IMR-90 (cell line): ENCODE data around the gene ANXA3. TPM values are rescaled to one million over a fixed set of nuclear protein-coding genes. Genes with fewer than 3 reads are reported as not detected.

ENCODE experiments used
- ATAC-seq: fragments of 200-7000 bp; cut with Tn5 transposase; 2 replicates; pipeline ENCODE4 v1.9.1; 2020; ENCODE audit warnings: low read depth, mild to moderate bottlenecking, moderate library complexity
- BruUV-seq: library from RNA; stranded (reverse); fragments of 400-500 nt; replicated peaks from 2 replicates; lab custom pipeline; 2021; lab: Mats Ljungman, UMichigan
- CTCF ChIA-PET: fragments of 300-600 bp; formaldehyde crosslinking; extraction: SDS; loops from one replicate; lab custom pipeline; 2021; ENCODE audit warnings: antibody characterized with exemption; lab: Yijun Ruan, JAX
- POLR2A ChIA-PET: fragments of 300-600 bp; sonication (Branson Sonifier 250); formaldehyde crosslinking; loops from one replicate; lab custom pipeline; 2022; ENCODE audit warnings: antibody characterized with exemption; ENCODE audit not compliant: unreplicated experiment; lab: Charles Lee
- DNase-seq: peaks from one replicate; pipeline ENCODE4 v3.0.0; 2013
- H2AFZ ChIP-seq: replicated peaks from 2 replicates; pipeline ENCODE3; 2013; ENCODE audit warnings: low read length, mild to moderate bottlenecking; ENCODE audit not compliant: poor library complexity
- H2AK5ac ChIP-seq: 2 replicates; pipeline ENCODE4 v1.6.1; 2013; ENCODE audit warnings: low read depth, low read length, inconsistent platforms
- H2AK9ac ChIP-seq: replicated peaks from 2 replicates; pipeline ENCODE3; 2013; ENCODE audit warnings: mild to moderate bottlenecking, low read depth, low read length, moderate library complexity; ENCODE audit not compliant: poor library complexity
- H2BK120ac ChIP-seq: 2 replicates; pipeline ENCODE4 v1.6.1; 2013; ENCODE audit warnings: low read depth, low read length, inconsistent platforms
- H2BK15ac ChIP-seq: 3 replicates; pipeline ENCODE4 v1.6.1; 2013; ENCODE audit warnings: low read depth, low read length, inconsistent platforms
- H2BK20ac ChIP-seq: 2 replicates; pipeline ENCODE4 v1.6.1; 2013; ENCODE audit warnings: low read depth, mild to moderate bottlenecking, inconsistent platforms, low read length, moderate library complexity
- H2BK5ac ChIP-seq: 2 replicates; pipeline ENCODE4 v1.6.1; 2013; ENCODE audit warnings: mild to moderate bottlenecking, low read depth, low read length, inconsistent platforms; ENCODE audit not compliant: poor library complexity, severe bottlenecking
- H3K14ac ChIP-seq: replicated peaks from 2 replicates; pipeline ENCODE4 v1.6.1; 2013; ENCODE audit warnings: low read depth, low read length, inconsistent platforms
- H3K18ac ChIP-seq: 2 replicates; pipeline ENCODE4 v1.6.1; 2013; ENCODE audit warnings: low read depth, low read length, control low read depth
- H3K23ac ChIP-seq: 2 replicates; pipeline ENCODE4 v1.6.1; 2013; ENCODE audit warnings: low read depth, low read length, inconsistent platforms
- H3K27ac ChIP-seq: 2 replicates; pipeline ENCODE4 v1.5.1; 2013; ENCODE audit warnings: mild to moderate bottlenecking, control low read depth, low read length; ENCODE audit not compliant: insufficient read depth
- H3K27me3 ChIP-seq: 2 replicates; pipeline ENCODE4 v1.6.1; 2013; ENCODE audit warnings: low read length; ENCODE audit not compliant: control insufficient read depth, insufficient read depth
- H3K36me3 ChIP-seq: 2 replicates; pipeline ENCODE4 v1.6.1; 2013; ENCODE audit warnings: low read length, mixed read lengths; ENCODE audit not compliant: control insufficient read depth, insufficient read depth
- H3K4ac ChIP-seq: 2 replicates; pipeline ENCODE4 v1.6.1; 2013; ENCODE audit warnings: low read depth, low read length, inconsistent platforms
- H3K4me1 ChIP-seq: 2 replicates; pipeline ENCODE4 v1.6.1; 2013; ENCODE audit warnings: low read length, mixed read lengths; ENCODE audit not compliant: control insufficient read depth, insufficient read depth
- H3K4me2 ChIP-seq: 2 replicates; pipeline ENCODE4 v1.6.1; 2013; ENCODE audit warnings: low read depth, mild to moderate bottlenecking, control low read depth, low read length, moderate library complexity
- H3K4me3 ChIP-seq: 2 replicates; pipeline ENCODE4 v1.5.1; 2013; ENCODE audit warnings: low read depth, mild to moderate bottlenecking, control low read depth, low read length, moderate library complexity; ENCODE audit not compliant: insufficient read depth
- H3K56ac ChIP-seq: 2 replicates; pipeline ENCODE4 v1.6.1; 2013; ENCODE audit warnings: low read length, inconsistent platforms; ENCODE audit not compliant: insufficient read depth; ENCODE audit errors: extremely low read depth
- H3K79me1 ChIP-seq, 2 experiments: 2 replicates each; pipeline ENCODE4 v1.6.1; 2013; ENCODE audit warnings: low read length in 2 of 2, inconsistent platforms in 1 of 2, low read depth in 1 of 2
- H3K9ac ChIP-seq: 2 replicates; pipeline ENCODE4 v1.6.1; 2013; ENCODE audit warnings: low read depth, low read length, control low read depth
- H3K9me1 ChIP-seq: 2 replicates; pipeline ENCODE4 v1.6.1; 2013; ENCODE audit warnings: low read length, inconsistent platforms; ENCODE audit not compliant: insufficient read depth
- H3K9me3 ChIP-seq: 2 replicates; pipeline ENCODE4 v1.6.1; 2013; ENCODE audit warnings: low read length; ENCODE audit not compliant: control insufficient read depth, insufficient read depth
- H4K20me1 ChIP-seq: 2 replicates; pipeline ENCODE4 v1.6.1; 2013; ENCODE audit warnings: low read length, inconsistent platforms; ENCODE audit not compliant: insufficient read depth
- H4K5ac ChIP-seq: 2 replicates; pipeline ENCODE4 v1.6.1; 2013; ENCODE audit warnings: mild to moderate bottlenecking, low read depth, low read length, control low read depth
- H4K8ac ChIP-seq, 2 experiments: 2 replicates each; pipeline ENCODE4 v1.6.1; 2013; ENCODE audit warnings: low read depth in 2 of 2, low read length in 2 of 2, control low read depth in 1 of 2, inconsistent platforms in 1 of 2
- H4K91ac ChIP-seq: 2 replicates; pipeline ENCODE4 v1.6.1; 2013; ENCODE audit warnings: low read depth, low read length, inconsistent platforms; ENCODE audit not compliant: insufficient read depth
- CEBPB ChIP-seq: IDR thresholded peaks from 2 replicates; pipeline ENCODE4 v1.6.1; 2012; ENCODE audit warnings: low read depth, low read length, improper control_type of control experiment
- MAZ ChIP-seq: IDR thresholded peaks from 2 replicates; pipeline ENCODE4 v1.6.1; 2012; ENCODE audit warnings: low read depth, mild to moderate bottlenecking, low read length, improper control_type of control experiment, moderate library complexity, borderline replicate concordance
- MXI1 ChIP-seq: IDR thresholded peaks from 2 replicates; pipeline ENCODE4 v1.6.1; 2012; ENCODE audit warnings: low read depth, mild to moderate bottlenecking, low read length, moderate library complexity, borderline replicate concordance
- NFE2L2 ChIP-seq: fragments of 150-350 bp; IDR thresholded peaks from 2 replicates; pipeline ENCODE4 v1.6.1; 2016; ENCODE audit warnings: low read depth, mild to moderate bottlenecking, low read length
- RAD21 ChIP-seq: IDR thresholded peaks from 2 replicates; pipeline ENCODE4 v1.6.1; 2012; ENCODE audit warnings: low read length, improper control_type of control experiment
- RCOR1 ChIP-seq: IDR thresholded peaks from 2 replicates; pipeline ENCODE4 v1.6.1; 2012; ENCODE audit warnings: mild to moderate bottlenecking, low read length, improper control_type of control experiment; ENCODE audit not compliant: insufficient replicate concordance
- WGBS, 2 experiments: methylation state at CpG; one replicate each; pipeline versions ENCODE4 v1.1.5 to v1.1.7; 2013; ENCODE audit warnings: missing lambda C conversion rate in 2 of 2; ENCODE audit not compliant: insufficient read length in 1 of 2; ENCODE audit errors: extremely low coverage in 2 of 2; 5-methylcytosine and 5-hydroxymethylcytosine counted together
- dilution Hi-C: fragments of 300-500 bp; cut with HindIII; formaldehyde crosslinking; loops from one replicate; pipeline ENCODE4 v1.14.3; 2018; ENCODE audit warnings: low sequenced_read_pairs; ENCODE audit not compliant: unreplicated experiment
- in situ Hi-C: fragments of 300-500 bp; cut with MboI; formaldehyde crosslinking; loops from 3 replicates; pipeline ENCODE4 v1.14.3; 2019; ENCODE audit warnings: low sequenced_read_pairs, inconsistent platforms, mixed read lengths
- intact Hi-C: fragments of 100-400 bp; cut with micrococcal nuclease; formaldehyde crosslinking; loops from 2 replicates; pipeline ENCODE4 v1.10.0; 2022
- polyA plus RNA-seq, 3 experiments: library from polyadenylated mRNA; depleted of rRNA; stranded (reverse); fragments of >200 nt; gene quantifications; 2 replicates each; pipeline ENCODE4 v1.2.3, GENCODE V29; 2012; ENCODE audit warnings: low replicate concordance in 1 of 3
- total RNA-seq: library from RNA; depleted of rRNA; stranded (reverse); fragments of >200 nt; gene quantifications from 2 replicates; pipeline ENCODE4 v1.2.3, GENCODE V29; 2012

The ANXA3 gene
- total and polyA plus RNA-seq, 2 of the 4 experiments (the other 2 are of a cell fraction), result 4.2 to 5.0 TPM

DNA sequence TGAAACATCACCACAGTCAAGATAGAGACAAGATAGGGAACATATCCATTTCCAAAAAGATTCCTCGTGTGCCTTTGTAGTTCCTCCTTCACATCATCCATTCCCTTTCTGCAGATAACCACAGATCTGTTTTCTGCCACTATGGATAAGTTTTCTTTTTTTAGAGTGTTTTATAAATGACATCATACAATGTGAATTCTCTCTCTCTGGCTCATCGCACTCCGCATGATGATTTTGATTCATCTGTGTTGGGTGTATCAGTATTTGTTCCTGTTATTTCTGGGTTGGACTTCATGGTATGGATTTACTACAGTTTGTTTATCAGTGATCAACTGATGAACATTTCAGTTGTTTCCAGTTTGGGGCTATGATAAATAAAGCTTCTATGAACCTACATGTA, 23.2 kb upstream of the ANXA3 start:
- dilution Hi-C loops (no loop called here), in situ Hi-C loops (no loop called here), intact Hi-C loops (no loop called here)
- no peak overlapping the region for H3K27ac ChIP-seq
- peak overlapping the region; percentile 50 for H2BK5ac ChIP-seq
- no peak overlapping the region for H2AK5ac ChIP-seq
- peak; percentile 69 for ATAC-seq
- H3K4me2 ChIP-seq, result no peak overlapping the region; the same call in 1 of the 2 replicates
- ChIA-PET CTCF (no interaction called here), POLR2A (no interaction called here)
- H2AK9ac ChIP-seq, result no peak overlapping the region
- DNase-seq, result peak; percentile 73
- peaks cover 10% of the 10 kb centered on the region for H3K4me1 ChIP-seq
- no peak overlapping the region for H3K23ac ChIP-seq
- H4K5ac ChIP-seq, result no peak overlapping the region
- no peak overlapping the region for H3K4ac ChIP-seq
- H3K27me3 ChIP-seq, result no peaks in the 10 kb centered on the region
- H4K20me1 ChIP-seq, result no peaks in the 10 kb centered on the region
- H3K9me3 ChIP-seq, result no peaks in the 10 kb centered on the region
- peaks cover 10% of the 10 kb centered on the region for H3K9me1 ChIP-seq
- no TSS peak for BruUV-seq
- H3K14ac ChIP-seq, result no peak overlapping the region
- no peak overlapping the region for H2BK120ac ChIP-seq
- TF ChIP-seq NFE2L2 (no peak), RAD21 (no peak), MAZ (no peak), MXI1 (no peak), RCOR1 (no peak), CEBPB (no peak)
- H3K18ac ChIP-seq, result no peak overlapping the region
- no peak overlapping the region for H3K56ac ChIP-seq
- H2AFZ ChIP-seq, result no peak overlapping the region
- no CpG with 5 or more reads among the region's 3 CpGs for WGBS, 2 experiments
- H4K8ac ChIP-seq, result no peak overlapping the region
- no peak overlapping the region for H4K91ac ChIP-seq
- no peak overlapping the region for H2BK20ac ChIP-seq
- H3K36me3 ChIP-seq, result no peaks in the 10 kb centered on the region
- no peak overlapping the region; the same call in 2 of the 3 replicates for H2BK15ac ChIP-seq
- 0 out of 4 replicates have a peak, but pooled peaks cover 0 to 4% of the 10 kb centered on the region in 2 experiments for H3K79me1 ChIP-seq
- H3K4me3 ChIP-seq, result no peak overlapping the region
- H3K9ac ChIP-seq, result no peak overlapping the region
